HG03442 (cell line): Measurements from ENCODE around the gene DLG2.
"Not testable (repeated sequence)": the region's sequence is repeated elsewhere in the genome, so short reads cannot be mapped to it uniquely, and the experiment has no call there.

Experiments
- ATAC-seq: cut with Tn5 transposase; IDR thresholded peaks from one replicate; pipeline ENCODE4 v1.9.1; 2021; ENCODE audit warnings: mild to moderate bottlenecking, moderate library complexity; ENCODE audit not compliant: unreplicated experiment

The DLG2 gene

DNA sequence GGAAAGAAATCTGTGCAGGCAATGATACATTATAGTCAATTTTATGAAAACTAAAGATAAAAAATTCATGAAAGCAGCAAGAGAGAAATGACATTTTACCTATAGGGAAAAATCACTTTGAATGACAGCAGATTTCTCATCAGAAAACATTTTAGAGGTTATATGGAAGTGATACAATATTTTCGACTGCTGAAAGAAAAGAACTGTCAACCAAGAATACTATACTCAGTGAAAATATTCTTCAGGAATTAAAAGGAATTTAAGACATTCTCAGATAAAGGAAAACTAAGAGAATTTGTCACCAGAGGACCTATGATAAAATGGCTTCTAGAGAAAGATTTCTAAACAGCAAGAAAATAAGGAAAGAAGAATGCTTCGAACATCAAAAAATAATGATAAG, 820.8 kb downstream of the DLG2 start:
- ATAC-seq, result no peak

DNA sequence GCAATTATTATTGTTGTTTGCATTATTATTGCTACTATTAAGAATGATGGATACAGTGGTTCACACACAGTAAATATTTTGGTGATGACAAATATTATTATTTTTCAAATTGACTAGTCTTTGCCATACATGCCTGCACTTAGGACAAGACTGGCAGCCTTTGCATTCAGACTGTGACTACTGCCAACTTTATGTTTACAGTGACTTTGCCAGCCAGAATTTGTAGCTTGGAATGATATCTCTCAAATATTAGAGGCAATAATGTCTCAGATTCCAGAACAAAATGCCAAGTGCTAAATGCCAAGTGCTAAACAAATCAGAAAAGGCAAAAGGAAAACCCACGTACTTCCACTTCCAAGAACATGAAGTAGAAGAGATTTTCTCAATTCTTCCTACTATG, 823.1 kb downstream of the DLG2 start:
- ATAC-seq, result no peak

DNA sequence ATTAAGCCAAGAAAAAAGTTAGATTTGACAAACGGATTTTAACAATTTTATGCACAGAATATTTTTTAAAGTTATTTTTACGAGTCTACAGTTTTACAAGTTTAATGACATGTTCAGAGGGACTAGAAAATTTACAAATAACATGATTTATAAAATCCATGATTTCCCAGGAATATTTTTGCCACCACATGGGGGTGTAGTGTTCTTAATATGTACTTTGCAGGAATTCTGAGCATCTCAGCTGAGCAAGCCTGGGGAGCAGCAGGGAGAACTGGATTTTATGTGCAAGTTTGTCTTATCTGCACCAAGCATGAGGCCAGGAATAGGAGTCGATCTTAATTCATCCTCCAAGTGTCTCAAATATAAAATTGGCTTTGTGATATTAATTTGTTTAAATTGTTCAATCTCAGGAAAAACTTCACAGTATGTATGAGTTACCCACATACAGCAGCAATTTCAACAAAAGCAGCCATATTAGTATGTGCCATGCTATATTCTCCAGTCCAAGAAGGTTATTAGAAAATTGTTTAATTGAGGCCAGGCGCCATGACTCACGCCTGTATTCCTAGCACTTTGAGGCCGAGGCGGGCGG, 826.3 kb downstream of the DLG2 start:
- ATAC-seq, result no peak

DNA sequence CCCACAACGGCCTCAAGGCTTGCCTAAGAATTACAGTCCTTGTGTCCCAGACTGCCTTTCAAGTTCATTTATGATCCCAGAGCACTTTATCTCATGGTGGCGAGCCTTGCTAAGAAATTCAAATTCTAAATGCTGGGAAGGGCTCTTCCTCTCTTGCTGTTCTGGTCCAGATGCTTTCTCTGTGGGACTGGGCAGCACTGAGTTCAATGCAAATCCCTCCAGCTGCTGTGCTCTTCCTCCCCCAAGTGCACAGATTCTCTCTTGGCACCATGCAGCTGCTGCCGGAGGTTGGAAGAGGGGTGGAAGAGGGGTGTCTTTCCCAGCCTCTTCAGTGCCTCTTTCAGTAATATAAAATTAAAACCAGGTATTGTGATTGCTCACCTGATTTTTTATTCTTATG, 828.0 kb downstream of the DLG2 start:
- no peak for ATAC-seq

DNA sequence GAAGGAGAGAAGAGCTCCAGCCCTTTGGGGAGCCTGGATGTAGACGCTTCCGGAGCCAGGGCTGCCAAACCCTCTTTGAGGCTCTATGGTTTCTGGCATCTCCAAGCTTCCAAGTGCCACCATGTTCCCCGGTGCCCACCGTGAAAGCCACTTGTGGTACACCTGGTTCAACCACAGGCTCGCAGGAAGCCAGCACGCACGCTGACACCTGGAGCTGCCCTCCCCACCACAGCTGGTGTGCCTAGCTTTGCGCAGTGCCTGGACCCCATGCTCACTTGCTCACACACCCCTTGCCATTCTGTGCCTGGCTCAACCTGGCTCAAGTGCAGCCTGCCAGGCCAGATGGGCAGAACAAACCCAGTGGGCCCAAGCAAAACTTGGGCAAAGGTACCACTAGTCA, 831.4 kb downstream of the DLG2 start:
- ATAC-seq, result no peak

DNA sequence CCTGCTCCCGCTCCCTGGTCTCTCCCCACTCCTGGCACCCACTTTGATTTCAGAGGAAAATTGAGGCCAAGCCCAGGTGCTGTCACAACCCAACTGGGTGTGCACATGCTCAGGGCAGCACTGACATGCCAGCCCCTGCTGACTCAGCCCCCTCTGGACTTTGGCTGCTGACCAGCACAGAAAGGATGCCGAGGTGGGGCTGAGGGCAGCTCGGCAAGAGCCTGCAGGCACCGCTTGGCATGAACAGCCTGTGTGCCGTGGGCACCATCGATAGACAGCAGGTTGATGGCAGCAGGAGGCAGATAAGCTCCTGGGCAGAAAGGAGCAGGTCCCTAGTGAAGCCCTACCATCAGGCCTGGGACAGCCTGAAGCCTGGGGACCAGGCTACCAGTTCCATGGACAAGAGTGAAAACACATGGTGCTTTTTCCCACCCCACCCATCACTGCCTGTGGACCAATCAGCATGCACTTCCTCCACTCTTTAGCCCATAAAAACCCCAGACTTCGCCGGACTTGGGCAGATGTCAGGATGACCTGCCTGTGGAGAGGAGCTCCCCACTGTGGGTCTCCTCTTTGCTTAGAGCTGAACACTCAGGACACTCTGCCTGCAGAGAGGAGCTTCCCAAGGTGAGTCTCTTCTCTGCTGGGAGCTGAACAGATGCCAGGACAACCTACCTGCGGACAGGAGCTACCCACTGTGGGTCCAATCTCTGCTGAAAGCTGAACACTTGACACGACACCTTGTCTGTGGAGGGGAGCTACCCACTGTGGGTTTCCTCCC, 832.3 kb downstream of the DLG2 start:
- ATAC-seq, result no peak

DNA sequence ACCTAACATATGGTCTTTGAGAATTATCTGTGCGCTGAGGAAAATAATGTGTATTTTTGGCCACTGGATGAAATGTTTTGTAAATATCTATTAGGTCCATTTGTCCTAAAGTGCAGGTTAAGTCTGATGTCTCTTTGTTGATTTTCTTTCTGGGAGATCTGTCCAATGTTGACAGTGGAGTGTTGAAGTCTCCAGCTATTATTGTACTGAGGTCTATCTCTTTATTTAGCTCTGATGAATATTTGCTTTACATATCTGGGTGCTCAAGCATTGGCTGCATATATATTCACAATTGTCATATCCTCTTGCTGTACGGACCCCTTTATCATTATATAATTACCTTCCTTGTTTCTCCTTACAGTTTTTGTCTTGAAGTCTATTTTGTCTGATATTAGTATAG, 833.8 kb downstream of the DLG2 start:
- ATAC-seq, result no peak

DNA sequence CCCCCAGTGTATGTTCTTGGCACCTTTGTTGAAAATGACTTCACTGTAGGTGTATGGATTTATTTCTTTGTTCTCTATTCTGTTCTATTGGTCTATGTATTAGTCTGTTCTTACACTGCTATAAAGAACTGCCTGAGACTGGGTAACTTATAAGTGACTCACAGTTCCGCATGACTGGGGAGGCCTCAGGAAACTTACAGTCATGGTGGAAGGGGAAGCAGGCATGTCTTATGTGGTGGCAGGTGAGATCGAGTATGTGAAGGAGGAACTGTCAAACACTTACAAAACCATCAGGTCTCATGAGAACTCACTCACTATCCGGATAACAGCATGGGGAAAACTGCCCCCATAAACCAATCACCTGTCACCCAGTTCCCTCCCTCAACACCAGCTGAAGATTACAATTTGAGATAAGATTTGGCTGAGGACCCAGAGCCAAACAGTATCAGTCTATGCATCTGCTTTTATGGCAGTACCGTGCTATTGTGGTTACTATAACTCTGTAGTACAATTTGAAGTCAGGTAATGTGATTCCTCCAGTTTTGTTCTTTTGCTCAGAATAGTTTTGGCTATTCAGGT, 836.2 kb downstream of the DLG2 start:
- no peak for ATAC-seq

DNA sequence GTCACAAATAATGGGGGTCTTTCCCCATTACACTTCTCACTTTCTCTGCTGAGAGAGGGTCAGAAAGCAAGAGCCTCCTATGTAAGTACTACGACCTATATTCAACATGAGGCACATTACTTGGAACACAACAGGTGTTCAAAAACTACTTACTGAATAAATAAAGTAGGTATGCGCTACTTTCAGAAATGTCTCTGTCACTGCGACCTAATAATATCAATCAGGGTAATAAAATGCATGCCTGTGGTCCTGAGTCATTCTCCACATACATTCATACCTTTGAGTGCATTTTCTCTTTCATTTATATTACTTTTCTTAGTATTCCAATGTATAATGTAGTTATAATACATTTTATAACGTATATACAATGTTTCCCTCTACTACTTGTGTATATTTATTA, 838.9 kb downstream of the DLG2 start:
- no peak for ATAC-seq

DNA sequence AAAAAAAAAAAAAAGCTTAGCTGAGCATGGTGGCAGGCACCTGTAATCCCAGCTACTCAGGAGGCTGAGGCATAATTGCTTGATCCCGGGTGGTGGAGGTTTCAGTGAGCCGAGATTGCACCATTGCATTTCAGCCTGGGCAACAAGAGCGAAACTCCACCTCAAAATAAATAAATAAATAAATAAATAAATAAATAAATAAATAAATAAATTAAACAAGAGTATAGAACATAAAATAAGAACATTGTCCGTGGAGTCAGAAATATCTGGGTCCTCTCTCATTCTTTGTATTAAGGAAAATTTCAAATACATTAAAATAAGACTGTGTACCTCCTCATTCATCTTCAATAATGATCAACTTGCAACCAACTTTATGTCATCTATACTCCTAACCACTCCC, 843.0 kb downstream of the DLG2 start:
- ATAC-seq, result not testable (repeated sequence)

DNA sequence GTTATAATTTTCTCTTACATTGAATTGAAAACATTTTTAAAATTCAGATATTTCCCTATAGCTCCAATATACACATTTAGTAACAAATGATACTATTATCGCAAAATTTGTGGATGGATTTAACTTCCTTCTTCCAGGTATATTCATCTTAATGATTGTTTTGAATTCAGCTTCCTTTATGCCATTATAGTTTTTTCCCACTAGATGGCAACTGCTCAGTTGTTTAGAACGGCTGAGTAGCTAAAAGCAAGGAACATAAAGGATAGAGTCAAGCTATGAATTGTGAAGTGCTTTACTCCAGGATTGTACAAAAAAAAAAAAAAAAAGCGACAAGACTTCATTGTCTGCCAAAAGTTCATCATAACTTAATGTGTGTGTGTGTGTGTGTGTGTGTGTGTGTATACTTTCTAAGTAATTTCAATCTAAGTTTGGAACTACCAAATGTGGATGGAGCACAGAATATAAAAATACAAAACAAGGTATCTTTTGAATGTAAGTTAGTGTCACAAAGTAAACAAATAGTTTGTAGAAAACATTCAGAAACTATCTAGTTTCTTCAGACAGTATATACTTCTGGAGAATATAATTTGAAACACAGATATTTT, 846.4 kb downstream of the DLG2 start:
- ATAC-seq, result no peak

DNA sequence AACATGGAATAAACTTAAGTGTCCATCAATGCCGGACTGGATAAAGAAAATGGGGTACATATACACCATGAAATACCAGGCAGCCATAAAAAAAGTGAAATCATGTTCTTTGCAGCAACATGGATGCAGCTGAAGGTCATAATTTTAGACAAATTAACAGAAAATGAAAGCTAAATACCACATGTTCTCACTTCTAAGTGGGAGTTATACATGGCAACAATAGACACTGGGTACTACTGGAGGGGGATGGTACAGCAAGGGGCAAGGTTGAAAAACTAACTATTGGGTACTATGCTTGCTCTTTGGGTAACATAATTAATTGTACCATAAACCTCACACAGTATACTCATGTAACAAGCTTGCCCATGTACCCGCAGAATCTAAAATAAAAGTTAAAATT, 851.6 kb downstream of the DLG2 start:
- ATAC-seq, result no peak

DNA sequence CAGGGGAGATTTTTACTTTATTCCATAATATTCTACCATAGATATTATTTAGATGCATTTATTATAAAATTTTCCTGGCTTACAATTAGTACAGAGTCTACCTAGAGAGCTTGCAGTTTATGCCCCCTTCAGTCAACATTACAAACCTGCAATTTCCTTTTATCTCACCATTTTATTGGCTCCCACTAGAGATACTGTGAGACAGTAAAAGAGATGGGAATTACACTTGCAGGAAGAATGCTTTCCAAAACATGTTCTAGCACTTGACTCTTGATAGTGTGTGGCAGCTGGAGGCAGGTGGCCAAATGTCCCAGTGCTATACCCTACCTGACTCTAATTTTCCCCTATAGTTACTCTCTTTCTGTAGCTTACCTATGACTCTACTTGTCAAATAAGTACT, 863.2 kb downstream of the DLG2 start:
- ATAC-seq, result no peak

DNA sequence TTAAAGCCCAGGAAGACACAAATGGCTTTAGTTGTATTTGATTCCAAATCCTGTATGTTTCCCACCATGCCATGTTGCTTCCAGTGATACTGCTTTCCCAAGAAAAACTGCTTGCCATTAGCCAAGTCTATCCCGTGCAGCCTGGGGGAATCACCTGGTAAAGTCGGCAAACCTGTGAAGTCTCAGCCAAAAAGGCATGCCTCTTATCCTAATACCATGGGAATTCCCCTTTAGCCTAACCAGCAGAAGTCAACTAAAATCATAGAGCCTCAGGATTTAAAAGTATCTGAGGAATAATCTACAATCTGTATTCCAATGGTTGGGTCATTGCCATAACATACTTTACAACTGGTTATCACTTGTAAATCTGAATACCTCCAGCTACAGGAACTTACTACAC, 869.4 kb downstream of the DLG2 start:
- ATAC-seq, result no peak

DNA sequence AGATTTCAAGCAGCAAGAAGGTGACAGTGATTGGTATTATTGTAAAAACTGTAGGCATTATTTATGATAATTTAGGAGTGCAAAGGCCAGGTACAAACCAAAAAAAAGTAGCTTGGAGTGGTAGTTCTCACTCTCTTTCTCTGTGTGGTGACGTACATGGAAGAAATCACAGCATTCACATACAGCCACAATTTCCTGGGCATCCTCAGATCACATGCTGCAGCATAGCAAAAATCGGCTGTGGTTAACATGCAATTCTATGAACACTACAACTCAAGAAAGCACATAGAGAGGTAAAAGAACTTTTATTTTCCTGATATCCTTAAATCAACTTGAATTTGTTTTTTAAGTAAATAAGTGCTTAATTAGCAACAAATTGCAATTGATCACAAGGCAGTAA, 875.8 kb downstream of the DLG2 start:
- no peak for ATAC-seq

DNA sequence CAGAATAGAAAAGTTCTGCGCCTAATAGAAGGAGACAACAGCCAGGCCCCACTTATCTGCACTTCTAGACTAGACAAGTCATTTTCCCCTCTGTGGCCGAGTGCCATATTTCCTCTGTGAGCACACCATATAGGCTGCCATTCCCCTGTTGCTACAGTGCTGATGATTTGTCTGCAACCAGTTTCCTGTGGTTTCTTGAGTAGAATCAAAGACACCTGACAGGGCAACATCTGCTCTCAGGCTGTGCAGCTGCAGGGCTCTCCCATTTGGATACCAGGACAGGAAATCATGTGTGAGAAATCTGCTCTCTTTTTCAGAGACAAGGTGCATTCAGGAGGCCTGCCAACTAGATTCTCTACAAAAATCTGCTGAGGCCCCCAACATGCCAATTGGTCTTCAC, 879.3 kb downstream of the DLG2 start:
- no peak for ATAC-seq

DNA sequence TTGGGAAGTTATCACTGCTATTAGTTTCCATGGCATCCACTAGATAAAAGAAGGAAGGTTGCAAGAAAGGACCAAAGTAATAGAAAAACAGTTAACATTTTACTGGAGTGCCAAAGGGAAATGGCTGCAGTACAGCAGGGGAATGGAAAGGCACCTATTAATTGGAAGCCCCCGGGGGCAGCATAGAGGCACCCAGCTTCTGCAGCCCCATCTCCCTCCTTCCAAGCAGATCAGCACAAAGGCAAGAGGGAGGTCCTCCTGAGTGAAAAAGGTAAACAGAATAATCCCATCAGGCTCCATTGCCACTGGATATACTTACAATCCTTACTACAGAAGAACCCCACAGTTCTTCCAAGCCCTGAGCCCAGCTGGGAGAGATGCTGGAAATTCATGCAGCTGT, 887.1 kb downstream of the DLG2 start:
- no peak for ATAC-seq

DNA sequence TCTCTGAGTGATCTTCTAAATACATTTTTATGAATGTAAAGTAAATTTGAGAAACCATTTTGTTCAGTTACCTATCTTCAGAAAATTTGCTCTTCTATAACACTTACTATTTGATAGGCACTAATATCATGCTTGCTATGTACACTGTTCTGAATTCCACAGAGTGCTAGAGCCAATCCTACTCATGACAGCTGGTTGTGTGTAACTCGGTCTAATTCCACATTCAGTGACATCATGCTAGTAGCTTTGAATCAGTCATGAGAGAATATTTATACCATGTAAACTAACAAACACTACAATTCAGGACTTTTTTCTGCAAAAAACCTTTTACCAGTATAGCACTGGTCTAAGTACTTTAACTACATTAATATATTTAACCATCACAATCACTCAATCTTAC, 902.9 kb downstream of the DLG2 start:
- ATAC-seq, result no peak

DNA sequence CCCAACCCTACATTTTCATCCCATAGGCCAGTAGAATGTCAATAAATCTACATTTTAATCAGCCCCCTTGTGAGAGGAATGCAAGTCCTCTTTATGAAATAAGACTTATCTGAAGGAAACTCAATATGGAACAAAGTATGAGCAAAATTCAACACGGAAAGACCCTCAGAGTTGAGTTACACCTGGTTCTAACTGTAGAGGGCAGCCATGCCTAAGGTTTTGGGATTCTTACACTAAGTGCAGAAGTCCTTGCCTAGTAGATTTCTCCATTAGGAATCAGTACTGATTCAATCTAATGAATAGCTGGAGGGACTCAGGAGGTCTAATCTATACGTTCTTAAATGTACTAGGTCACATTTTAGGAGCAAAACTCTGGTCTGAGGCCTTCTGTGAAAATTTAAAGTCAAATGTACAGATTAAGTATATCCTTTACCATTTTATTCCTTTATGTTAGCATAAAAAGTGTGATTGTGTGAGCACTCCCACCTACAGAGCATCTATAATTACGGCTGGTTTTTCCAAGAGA, 904.5 kb downstream of the DLG2 start:
- ATAC-seq, result no peak

DNA sequence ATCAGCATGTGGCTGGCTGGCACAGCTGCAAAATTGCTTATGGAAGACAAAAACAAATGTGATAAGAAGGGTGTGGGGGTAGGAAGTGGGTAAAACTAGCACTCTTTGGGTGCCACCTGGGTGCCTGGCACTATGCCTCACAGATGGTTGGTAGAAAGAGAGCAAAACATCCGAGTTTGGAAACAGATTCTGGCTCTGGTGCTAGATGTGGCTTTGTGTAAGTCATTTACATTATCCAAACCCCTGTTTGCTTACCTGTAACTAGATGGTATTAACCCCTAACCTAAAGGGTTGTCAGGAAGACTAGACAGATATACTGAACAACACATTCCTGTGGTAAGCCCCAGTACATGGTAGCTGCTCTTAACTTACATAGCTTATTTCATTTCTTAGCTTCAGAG, 905.6 kb downstream of the DLG2 start:
- no peak for ATAC-seq

DNA sequence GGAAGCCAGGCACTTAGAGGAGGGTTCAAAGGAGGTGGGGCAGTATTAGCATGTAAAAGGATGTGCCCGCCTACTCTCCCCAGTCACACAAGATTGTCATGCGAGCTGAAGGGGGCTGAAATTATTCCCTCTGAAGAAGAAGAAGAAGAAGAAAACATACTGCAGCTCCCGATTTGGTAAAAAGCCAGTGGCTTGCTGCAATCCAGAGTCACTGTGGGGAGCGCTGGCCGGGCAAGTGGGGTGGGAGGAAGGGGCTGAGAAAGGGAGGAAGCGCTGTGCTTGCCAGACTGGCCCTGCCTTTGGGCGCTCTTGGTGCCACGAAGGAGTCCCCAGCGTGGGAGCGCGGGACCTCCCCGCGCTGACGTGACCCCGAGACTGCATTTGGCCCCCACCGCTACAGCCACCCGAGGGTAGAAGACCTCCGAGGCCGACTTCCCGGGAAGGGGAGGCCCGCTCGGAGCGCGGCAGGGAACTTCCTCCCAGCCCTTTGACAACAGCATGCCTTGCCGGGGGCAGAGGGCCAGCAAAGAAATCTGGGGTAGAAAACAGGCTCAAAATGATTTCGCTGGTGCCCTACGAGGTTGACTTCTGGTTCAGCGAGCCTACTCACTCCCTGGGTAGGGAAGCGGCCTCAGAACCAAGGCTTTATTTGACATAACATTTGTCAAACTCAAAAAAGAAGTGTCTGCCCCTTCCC, 906.3 kb downstream of the DLG2 start:
- no peak for ATAC-seq
